Tibial nerve (tissue), 3 donors: ENCODE measurements around the gene PDE3B.

Experiments
- CTCF ChIP-seq, 5 experiments: fragments of 200-600 bp in 3 of 5; fragments of 450-650 bp in 2 of 5; sonication (generic) in 3 of 5; IDR thresholded peaks; one replicate each; pipeline ENCODE4 v1.5.1; 2016 to 2019; ENCODE audit warnings: antibody characterized with exemption in 5 of 5, mild to moderate bottlenecking in 3 of 5, moderate library complexity in 2 of 5
- POLR2A ChIP-seq, 2 donors: fragments of 450-650 bp; IDR thresholded peaks; one replicate each; pipeline ENCODE4 v1.6.1; 2017; ENCODE audit warnings: antibody characterized with exemption in 2 of 2, mild to moderate bottlenecking in 2 of 2, moderate library complexity in 2 of 2

GRCh38 chr11:14705067-14705466, 61.5 kb downstream of the PDE3B start:
- TF ChIP-seq CTCF (IDR thresholded peaks at IDR 0.05) (no peak), POLR2A (IDR thresholded peaks at IDR 0.05) (no peak)
